NCI-H345 treated with DMSO at 0.1 percent for 48 hours (cell line): ENCODE measurements around the gene LIX1L.

Experiments
- DNase-seq: peaks from one replicate; lab custom pipeline; 2025; ENCODE audit not compliant: unreplicated experiment; lab: John Stamatoyannopoulos, UW

LIX1L gene

GRCh38 chr1:145897969-145898368, 59.8 kb downstream of the LIX1L start:
- DNase-seq = no peak

DNA sequence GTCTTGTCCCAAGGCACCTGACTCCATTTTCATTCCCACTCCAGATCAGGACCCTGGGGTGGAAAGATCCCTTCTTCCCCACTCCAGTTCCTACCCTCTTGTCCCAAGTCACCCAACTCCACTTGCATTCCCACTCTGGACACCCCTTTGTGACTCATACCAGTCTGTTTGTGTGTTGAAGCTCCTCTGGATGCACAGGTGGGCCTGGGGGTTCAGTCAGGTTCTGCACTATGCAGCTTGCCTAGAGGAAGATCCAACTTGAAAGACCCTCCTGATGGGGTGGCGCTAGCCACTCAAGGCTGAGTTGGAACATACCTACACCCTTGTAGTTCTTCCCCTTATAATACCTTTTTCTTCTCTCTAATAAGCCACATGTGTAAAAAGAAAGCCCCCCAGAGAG, 62.3 kb downstream of the LIX1L start:
- no peak for DNase-seq

- no peak for DNase-seq
These were observed 64.3 kb downstream of the LIX1L start for GRCh38 chr1:145893306-145894055.

GRCh38 chr1:145892486-145893087, 65.2 kb downstream of the LIX1L start:
- DNase-seq = no peak

DNA sequence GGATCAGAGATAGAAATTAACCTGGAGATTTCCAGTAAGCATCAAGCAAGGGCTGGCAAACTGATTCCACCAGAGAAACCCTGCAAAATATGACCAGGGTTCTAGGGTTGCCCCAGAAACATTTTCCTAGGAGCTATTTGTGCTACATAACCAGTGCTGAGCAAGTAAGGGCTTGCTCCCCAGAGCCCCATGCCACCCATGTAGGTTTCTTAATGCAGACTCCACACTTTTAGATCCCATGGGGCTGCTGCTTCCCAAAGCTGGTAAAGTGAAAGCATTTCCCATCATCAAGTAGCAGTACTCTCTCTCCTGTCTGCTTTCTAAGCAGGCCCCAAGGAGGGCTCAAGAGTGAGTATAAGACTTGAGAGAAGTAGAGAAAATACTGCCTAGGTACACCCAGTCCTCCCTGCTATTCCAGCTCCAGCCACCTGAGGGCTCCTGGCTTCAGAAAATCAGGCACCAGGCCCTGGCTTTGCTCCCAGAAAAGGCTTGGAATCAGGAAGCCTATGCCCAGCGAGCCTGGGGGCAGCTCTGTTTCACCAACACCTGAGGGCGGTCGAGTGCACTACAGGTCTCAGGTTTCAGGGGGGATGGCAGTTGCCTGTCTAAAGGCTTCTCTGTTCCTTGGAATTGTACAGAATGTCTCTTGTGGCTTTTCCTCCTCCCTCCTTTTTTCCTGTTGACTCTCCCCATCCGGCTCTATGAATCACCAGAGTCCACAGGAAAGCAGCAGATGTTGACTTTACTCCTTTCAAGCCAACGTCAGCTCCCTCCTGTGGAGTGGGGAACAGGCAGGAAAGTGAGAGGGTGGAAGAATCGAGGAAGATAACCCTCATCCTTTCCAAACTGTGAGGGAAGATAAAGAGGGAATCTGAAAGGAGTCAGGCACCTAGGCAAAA, 66.0 kb downstream of the LIX1L start:
- peak; percentile 100 for DNase-seq

GRCh38 chr1:145891143-145891542, 66.7 kb downstream of the LIX1L start:
- DNase-seq = peak; percentile 22

DNA sequence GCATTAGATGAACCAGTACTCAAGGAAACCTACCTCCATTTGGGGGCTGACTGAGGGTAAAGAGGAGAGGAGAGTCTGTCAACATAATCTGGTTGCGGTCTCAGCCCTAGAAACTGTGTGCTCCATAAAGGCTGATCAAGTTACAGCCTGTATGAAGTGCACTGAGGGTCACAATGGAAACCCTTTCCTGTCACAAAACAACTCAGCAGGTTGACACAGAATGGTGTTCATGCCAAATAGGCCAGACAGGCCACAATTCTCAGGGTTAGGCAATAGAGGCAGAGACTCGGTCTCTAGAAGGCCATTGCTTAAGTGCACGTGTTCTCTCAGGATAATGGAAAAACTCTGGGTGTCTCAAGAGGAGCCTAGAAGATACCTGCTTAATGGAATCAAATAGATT, 68.1 kb downstream of the LIX1L start:
- peak; percentile 96 for DNase-seq

DNA sequence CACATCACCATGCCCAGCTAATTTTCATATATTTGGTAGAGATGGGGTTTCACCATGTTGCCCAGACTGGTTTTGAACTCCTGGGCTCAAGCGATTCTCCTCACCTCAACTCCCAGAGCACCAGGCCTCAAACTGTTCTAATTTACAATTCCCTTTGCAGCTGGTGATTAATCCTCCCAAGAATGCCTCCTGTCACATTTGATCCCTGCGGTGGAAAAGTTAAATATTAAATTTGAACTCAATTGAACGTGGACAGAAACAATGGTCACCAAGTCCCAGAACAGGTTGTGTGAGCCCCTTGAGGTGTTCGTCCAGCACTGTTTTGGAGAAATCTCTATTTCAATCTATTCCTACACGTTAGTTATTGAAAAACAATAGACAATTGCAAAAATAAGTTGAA, 70.2 kb downstream of the LIX1L start:
- no peak for DNase-seq

GRCh38 chr1:145886816-145887215, 71.0 kb downstream of the LIX1L start:
- DNase-seq = no peak

- DNase-seq = no peak
These were observed 71.4 kb downstream of the LIX1L start for GRCh38 chr1:145886390-145886789.

- DNase-seq = peak; percentile 97
These were observed 72.0 kb downstream of the LIX1L start, which contains the start of gene ANKRD35 for GRCh38 chr1:145885738-145886287. TSS of gene ANKRD35 (minus strand) at chr1:145885866. CDS start at chr1:145885758, 108 bp downstream.

DNA sequence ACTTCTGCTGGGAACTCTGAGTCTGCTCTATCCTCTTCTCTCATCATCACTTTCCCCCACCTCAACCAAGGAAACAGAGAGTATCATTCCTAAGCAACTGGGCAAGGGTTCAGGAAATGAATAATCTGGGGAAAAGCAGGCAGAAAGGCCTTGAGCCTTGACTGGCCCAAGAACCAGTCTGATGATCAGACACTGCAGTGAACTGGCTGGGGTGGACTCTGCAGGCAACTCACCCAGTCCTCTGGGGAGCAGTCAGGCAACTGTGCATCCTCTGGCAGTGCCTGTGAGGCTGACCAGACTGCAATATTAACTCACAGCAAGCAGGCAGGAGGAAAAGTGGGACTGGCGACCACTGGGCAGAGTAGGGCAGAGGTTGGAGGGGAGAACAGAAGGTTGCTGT, 73.1 kb downstream of the LIX1L start:
- DNase-seq = no peak
